CD4-positive, alpha-beta T cell treated with Interleukin-12 subunit alpha and Interleukin-12 subunit beta, for 1 hour (primary cell): ENCODE results near the gene DOK7.

Experiments used
- DNase-seq: peaks from one replicate; pipeline ENCODE4 v3.0.0-alpha.2; 2020

DOK7 gene

DNA sequence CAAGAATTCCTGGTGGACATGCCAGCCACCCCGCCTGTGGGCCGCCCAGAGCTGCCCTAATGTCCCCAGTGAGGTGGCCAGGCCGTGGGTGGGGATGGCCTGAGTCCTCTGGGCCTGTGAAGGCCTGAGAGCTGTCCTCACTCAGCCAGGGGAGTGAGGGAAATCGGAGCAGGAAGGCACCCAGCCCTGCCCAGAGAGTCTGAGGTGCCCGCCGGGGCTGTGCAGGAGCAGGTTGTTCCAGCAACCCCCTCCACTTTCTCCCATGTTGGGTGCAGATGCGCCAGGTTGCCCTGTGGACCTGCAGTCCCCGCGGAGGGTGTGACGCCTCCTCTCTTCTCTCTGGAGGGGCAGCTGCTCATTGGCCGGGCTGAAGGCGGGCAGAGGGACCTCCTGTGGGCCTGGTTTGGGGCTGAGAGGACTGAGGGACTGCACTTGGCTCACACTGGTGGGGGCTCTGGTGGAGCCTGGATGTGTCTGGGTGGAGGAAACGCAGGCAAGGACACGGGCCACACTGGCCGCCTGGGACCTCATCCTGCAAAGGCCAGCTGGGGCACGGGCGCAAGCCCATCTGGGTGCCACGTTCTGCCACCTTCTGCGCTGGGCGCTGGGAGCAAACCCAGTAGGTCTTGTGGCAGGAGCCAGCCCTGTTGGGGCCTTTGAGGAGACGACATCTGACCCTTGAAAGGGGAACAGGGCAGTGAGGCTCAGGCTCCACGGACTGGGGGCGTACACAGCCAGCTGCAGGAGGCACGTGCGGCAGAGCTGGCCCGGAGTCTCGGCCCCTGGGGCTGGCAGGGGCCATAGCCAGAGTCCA is 14.0 kb downstream of the DOK7 start:
- no peak for DNase-seq

DNA sequence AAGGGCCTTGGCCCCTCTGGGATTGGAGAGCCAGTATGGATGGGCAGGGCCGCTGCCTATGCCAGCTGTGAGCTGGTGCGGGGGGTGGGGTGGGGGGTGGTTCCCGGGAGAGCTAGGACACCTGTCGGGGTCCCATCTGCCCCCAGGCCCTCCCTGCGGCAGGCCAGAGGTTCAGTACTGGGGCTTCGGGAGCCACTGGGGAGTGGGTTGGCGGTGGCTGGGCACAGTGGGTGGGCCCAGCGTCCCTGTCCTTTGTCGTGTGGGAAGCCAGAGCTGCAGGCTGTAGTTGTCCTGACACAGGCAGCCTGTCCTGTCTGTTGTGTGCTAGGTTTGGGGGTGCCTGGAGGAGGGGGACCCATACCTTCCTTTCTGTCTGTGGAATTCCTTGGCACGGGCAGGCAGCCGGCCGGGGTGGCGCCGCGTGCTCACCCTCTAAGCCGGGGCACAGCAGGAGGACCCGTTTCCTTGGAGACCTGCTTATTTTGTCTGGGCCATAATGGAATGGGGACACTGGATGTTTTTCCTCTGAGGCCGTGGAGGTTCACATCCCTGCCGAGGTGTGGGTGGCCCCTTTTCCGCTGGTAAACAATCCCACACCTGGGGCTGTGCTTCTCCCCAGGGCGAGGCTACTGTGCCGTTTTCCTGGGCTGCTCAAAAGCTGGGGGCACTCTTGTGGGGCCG is 14.8 kb downstream of the DOK7 start:
- DNase-seq, result no peak

DNA sequence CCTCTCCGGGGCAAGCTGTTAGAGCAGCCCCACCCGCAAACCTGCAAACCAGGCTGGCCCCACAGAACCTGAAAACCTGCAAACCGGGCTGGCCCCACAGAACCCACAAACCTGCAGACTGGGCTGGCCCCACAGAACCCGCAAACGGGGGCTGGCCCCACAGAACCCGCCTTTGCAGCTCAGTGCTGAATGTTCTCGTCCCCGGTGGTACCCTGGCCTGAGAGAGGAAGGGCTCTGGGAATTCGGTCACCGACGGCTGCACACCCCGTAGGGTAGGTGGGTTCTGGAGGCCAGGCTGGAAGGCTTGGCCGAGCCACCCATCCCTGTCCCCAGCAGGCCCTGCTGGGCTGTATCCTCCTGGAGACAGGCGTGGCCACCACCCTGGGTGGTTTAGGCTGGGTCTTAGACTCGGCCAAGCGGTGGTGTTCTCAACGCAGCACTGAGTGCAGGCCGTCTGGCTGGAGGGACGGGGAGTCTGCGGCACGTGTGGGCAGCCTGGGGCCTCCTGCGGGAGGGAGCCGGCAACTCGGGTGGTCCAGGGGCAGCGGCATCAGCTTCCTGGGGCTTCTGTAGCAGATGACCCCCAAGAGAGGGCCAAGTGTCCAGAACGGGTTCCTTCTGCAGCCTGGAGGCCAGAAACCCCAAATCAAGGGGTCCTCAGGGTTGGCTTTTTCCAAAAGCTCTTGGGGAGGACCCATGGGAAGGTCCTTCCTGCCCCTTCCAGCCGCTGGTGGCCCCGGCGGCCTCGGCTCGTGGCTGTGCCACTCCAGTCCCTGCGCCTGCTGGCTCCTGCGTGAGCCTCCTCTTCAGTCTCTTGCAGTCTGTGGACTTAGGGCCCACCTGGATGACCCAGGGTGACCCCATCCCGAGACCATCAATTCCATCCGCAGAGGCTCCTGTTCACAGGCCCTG is 15.6 kb downstream of the DOK7 start:
- no peak for DNase-seq

DNA sequence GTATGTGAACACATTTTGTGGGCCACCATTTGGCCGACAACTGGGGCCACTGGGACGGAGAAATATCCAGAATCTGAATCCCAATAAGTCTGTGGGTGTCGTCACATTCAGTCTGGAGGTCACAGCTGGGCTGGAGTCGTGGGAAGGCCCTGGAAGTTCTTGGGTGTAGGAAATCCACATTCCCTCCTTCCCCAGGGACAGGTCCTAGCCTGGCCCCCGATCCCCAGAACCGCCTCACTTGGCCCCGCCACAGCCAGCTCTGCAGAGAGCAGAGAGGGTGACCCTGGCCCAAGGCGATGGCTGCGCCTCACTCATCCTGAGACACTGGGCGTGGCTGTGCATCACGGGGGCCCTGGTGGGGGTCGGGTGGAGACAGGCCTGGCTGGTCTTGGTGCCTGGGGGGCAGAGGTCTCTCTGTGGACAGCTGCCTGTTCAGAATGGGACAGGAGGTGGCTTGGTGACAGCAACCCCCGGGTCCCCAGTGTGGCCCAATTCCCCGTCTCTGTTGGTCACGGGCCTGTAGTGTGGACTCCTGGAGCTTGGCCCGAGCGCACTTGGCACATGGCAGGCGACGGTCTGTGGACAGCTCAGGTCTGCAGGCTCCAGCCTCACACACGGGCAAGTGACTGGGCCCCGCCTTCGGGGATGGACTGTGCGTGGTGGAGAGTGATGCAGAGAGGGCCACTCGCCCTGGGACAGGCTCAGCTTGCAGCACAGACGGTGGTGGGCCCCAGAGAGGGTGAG is 16.4 kb downstream of the DOK7 start:
- no peak for DNase-seq

DNA sequence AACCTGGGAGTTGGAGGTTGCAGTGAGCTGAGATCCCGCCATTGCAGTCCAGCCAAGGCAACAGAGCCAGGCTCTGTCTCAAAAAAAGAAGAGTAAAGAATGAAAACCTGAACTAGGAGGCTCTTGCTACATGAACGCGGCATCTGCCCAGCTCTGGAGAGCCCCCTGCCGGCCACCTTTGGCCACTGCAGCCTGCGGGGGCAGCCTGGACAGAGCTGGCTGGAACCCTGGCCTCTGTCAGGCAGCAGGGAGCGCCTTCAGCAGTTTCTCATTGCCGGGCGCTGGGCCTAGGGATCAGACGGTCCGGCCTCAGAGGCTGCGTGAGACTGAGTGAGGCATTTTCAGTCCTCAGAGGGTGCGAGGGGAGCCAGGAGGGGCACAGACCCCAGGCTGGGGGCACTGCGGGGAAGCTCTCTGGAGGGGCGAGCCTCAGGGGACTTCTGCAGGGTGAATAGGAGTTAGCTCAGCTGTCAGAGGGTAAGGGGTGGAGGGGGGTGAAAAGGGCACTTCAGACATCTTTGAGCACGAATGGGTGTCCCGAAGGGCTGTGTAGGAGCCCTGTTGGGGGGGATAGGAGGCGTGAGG is 17.5 kb downstream of the DOK7 start:
- peak; percentile 70 for DNase-seq

DNA sequence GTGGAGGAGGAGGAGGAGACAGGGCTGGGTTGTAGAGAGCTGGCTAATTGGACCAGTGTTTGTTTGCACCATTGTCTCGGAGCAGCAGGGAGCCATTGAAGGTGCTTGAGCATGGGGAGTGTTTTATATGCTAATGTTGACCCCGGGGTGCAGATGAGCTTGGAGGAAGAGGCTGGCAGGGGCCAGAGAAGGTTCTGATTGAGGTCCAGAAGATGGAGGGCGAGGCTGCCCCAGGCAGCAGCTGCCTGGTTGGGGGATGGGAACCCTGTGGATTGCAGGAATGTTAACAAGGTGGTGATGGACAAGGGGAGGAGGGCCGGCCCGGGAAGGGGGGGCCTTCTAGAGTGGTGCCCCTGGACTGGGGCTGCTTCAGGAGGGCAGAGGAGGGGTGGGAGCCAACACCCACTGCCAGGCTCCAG is 18.0 kb downstream of the DOK7 start:
- DNase-seq, result no peak

DNA sequence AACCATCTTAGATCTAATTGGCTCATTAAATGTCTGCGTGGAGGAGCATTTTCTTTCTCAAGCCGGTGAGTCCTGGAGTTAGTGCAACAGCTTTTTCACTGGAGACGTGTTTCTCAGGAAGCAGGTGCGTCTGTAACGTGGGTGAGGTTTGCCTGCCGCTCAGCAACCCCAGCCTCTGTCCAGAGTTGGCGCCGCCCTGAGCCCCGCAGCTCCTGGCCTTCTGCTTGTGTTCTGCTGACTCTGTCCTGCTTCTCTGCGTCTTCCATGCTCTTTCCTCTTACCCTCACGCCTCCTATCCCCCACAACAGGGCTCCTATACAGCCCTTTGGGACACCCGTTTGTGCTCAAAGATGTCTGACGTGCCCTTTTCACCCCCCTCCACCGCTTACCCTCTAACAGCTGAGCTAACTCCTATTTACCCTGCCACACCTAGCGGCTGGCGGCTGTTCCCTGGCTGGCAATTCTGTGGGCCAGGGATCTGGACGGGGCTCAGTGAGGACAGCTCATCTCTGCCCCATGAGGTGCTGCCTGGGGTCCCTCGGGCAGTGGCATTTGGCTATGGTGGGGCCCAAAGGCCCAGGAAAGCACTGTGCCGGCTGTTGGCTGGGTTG is 18.8 kb downstream of the DOK7 start:
- DNase-seq, result no peak

- no peak for DNase-seq
Measured at GRCh38 chr4:3482707-3483106, 19.6 kb downstream of the DOK7 start.

DNA sequence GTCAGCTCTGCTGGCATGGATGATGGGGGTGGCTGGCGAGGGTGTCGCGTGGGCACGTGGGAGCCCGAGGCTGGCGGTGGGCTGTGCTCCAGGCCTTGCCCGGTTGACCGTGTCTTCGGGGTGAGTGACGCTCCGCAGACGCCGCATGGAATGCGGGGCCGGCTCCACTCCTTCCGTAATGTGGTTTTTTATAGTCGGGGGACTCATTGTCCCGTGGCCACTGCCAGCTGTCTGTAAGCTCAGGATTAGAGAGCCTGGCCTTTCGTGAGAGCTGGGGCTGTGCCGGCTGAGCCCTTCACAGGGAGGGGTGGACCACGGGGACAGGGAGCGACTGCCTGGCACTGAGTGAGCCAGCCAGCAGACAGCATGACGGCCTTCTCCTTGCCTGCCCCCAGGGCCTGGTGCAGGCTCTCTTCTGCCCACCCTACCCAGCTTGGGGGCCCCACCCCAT is 20.4 kb downstream of the DOK7 start:
- no peak for DNase-seq

- no peak for DNase-seq
Measured at GRCh38 chr4:3484057-3484973, 21.2 kb downstream of the DOK7 start.

GRCh38 chr4:3485011-3485791 is 22.1 kb downstream of the DOK7 start:
- DNase-seq, result no peak

DNA sequence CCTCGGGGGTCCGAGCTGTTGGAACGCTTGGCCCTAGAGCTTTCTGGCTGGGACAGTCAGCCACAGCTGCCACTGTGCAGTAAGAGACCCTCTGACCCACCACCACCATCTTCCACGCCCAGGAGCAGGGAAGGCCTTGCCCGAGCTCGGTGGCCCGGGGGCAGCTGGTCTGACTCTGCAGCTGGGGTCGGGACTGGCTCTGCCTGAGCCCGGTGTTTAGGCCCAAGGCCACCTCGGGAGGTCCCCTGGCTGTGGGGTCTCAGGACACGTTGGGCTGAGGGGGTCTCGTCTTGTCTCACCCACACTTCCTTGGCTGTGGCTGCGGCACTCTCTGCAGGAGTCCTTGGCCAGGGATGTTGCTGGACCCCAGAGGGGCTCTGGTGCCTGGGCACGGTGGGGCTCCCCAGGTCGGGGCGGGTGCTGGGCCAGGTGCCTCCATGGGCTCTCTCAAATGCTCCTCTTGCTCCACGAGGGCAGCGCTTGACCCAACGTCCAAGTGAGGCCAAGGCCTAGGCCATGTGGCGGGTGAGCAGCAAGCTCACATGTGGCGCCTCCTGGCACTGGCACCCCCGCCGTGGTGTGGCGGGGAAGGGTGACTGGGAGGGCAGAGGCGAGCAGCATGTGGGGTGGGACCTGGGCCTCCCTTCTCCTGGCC is 22.9 kb downstream of the DOK7 start:
- no peak for DNase-seq

DNA sequence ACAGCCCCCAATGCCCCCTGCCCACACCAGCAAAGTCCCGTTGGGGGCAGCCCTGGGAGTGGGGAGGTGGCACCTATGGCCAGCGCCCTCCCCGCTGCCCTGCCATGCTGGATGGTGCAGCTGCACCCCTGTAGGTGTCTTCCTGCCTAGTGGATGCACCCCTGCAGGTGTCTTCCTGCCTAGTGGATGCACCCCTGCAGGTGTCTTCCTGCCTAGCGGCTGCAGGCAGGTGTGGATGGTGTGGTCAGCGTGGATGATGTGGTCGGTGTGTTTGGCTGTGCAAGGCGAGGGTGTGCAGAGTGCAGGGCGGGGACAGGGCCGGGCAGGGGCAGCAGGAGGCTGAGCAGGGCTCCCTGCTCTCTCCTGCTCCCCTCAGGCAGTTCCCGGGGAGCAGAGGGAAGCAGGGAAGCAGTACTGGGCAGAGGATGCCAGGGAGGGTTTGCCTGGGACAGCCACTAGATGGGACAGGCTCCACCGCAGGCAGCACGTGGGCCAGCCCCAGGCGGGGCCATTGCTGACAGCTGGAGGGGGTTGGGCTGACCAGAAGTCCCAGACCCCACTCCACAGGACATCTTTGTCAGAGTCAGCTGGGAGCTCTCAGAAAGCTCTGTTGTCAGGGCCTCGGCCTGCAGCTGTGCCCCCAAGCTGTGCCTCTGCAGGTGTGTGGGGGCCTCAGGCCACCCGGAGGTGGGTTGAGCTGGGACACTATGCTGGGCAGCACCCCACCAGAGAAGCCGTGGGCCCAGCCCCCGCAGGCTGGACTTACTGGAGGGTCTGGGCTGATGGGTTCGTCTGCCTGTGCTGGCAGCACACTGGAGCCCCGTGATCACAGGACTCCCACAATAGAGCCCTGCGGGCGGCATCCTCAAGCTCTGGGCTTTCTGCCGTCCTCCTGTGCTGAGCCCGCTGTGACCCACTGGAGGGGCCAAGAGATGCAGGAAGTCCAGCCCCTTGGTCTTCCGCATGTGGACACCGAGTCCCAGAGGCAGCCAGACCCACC is 23.7 kb downstream of the DOK7 start:
- DNase-seq, result no peak

DNA sequence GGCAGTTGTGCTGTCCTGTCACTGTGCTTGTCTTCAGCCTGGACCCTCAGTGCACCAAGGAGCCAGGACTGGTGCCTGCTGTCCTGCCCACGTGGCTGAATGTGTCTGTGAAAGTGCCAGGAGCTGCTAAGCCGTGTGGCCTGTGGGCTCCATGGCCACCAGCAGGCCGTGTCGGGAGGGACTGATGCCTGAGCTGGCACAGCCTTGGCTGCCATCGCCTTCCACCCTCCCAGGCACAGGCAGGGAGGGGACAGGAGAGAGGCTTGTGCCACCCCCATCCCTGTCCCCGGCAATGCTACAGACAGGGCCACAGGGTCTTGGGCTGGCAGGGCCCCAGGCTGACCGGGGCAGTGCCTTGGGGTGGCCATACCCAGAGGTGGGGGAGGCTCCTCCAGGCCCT is 24.8 kb downstream of the DOK7 start:
- DNase-seq, result no peak

DNA sequence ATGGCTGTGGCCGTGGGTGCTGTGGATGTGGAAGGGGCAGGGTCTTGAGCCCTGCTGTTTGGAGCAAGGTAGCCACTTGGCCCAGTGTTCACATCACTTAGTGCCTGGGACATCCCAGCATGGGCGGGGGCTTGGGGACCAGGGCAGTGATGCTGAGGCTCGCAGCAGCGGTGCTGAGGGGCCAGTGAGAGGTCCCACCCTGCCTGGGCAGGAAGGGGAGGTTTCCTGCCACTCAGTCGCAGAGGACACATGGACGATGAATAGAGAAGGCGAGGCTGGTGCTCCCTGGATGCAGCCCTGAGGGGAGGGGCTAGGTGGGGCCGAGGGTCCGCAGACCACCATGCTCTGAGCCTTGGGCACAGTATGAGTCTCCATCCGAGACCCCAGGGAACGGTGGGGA is 25.7 kb downstream of the DOK7 start:
- DNase-seq, result no peak

DNA sequence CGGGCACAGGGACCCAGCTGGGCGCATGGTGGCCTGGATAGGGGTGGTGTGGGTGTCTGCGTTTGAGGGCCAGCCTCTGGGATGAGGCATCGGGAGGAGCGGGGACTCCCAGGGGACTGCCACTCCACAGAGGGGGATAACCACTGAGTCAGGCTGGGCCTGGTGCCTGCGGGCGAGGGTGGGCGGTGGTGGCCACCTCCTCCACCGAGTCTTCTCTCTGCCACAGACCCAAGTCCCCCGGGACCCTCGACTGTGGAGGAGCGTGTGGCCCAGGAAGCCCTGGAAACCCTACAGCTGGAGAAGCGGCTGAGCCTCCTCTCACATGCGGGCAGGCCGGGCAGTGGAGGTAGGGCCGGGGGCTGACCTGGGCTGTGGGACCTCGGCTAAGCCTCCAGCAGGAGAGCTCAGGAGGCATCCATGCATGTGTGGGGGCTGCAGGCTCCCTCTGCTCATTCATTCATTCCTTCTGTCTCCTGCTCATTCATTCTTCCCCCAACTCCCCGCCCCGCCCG is 26.4 kb downstream of the DOK7 start:
- DNase-seq, result no peak

- DNase-seq, result no peak
Measured at GRCh38 chr4:3491681-3492405, 28.7 kb downstream of the DOK7 start.
